LNCaP clone FGC (cell line): ENCODE measurements around the gene NRXN2.

Source experiments
- DNase-seq: peaks from one replicate; pipeline ENCODE4 v3.0.0-alpha.2; 2011; ENCODE audit warnings: low read depth
- H3K4me3 ChIP-seq: 2 replicates; pipeline ENCODE4 v1.5.1; 2011; ENCODE audit warnings: mild to moderate bottlenecking, low read depth, low read length, control low read depth
- CTCF ChIP-seq: IDR thresholded peaks from 2 replicates; pipeline ENCODE4 v1.5.1; 2012; ENCODE audit warnings: mild to moderate bottlenecking; ENCODE audit not compliant: control insufficient read depth, insufficient read depth; ENCODE audit errors: extremely low read depth

The NRXN2 gene

GRCh38 chr11:64611869-64612646 lies 110.9 kb downstream of the NRXN2 start:
- TF ChIP-seq CTCF = no peak
- H3K4me3 ChIP-seq = no peak overlapping the region
- DNase-seq = no peak

GRCh38 chr11:64611176-64611575 lies 111.8 kb downstream of the NRXN2 start:
- no peak for DNase-seq
- TF ChIP-seq CTCF = no peak
- H3K4me3 ChIP-seq = no peak overlapping the region

- no peak for TF ChIP-seq CTCF
- no peak for DNase-seq
Observed at GRCh38 chr11:64610596-64610995, 112.4 kb downstream of the NRXN2 start.

GRCh38 chr11:64609436-64610047 lies 113.5 kb downstream of the NRXN2 start:
- DNase-seq = no peak
- no peak overlapping the region for H3K4me3 ChIP-seq
- no peak for TF ChIP-seq CTCF

More at GRCh38 chr11:64610596-64610995, 112.4 kb downstream of the NRXN2 start:
- no peak overlapping the region for H3K4me3 ChIP-seq

GRCh38 chr11:64608636-64609035 lies 114.4 kb downstream of the NRXN2 start:
- DNase-seq = no peak
- TF ChIP-seq CTCF = no peak
- no peak overlapping the region for H3K4me3 ChIP-seq

- no peak for DNase-seq
- no peak for TF ChIP-seq CTCF
- no peak overlapping the region for H3K4me3 ChIP-seq
Observed at GRCh38 chr11:64608046-64608445, 115.0 kb downstream of the NRXN2 start.

- no peak for DNase-seq
- no peak for TF ChIP-seq CTCF
- no peak overlapping the region for H3K4me3 ChIP-seq
Observed at GRCh38 chr11:64607381-64607985, 115.5 kb downstream of the NRXN2 start.
